ENCODE data around the gene STAT2.
"Not testable (repeated sequence)": the region's sequence is repeated elsewhere in the genome, so short reads cannot be mapped to it uniquely, and the experiment has no call there.

Gene STAT2

GRCh38 chr12:56350662-56351061 is 9.2 kb downstream of the STAT2 start:
- no peak for DNase-seq (ENCODE audit: extremely low spot score)
- ChIA-PET CTCF (no interaction called here), POLR2A (interaction anchor here (1.5 to 2.6 kb wide), 2 partner anchors 9 to 17 kb away, joined by 5 to 22 read pairs; partner anchors contain the start of genes PAN2 and STAT2)
- TF ChIP-seq SUZ12 (IDR thresholded peaks at IDR 0.05): no peak
- TF ChIP-seq PKNOX1 (IDR thresholded peaks at IDR 0.05): no peak
- TF ChIP-seq FOXA1 (IDR thresholded peaks at IDR 0.05): no peak
- TF ChIP-seq ZNF384 (IDR thresholded peaks at IDR 0.05): no peak
- TF ChIP-seq HDGF (IDR thresholded peaks at IDR 0.05; ENCODE audit: borderline replicate concordance): no peak
- TF ChIP-seq ARNT (IDR thresholded peaks at IDR 0.05): no peak
- no peak for TF ChIP-seq CTBP1 (IDR thresholded peaks at IDR 0.05; ENCODE audit: borderline replicate concordance)
- TF ChIP-seq L3MBTL2 (conservative IDR thresholded peaks at IDR 0.05): no peak
- TF ChIP-seq LEF1 (IDR thresholded peaks at IDR 0.05; ENCODE audit: borderline replicate concordance): no peak
- TF ChIP-seq SP1 (IDR thresholded peaks at IDR 0.05): no peak
- no peak for TF ChIP-seq NFRKB (IDR thresholded peaks at IDR 0.05)
- no peak for TF ChIP-seq FOXM1 (IDR thresholded peaks at IDR 0.05; ENCODE audit: borderline replicate concordance)
- no peak for TF ChIP-seq ELF4 (IDR thresholded peaks at IDR 0.05)
- no peak for TF ChIP-seq FOXK2 (IDR thresholded peaks at IDR 0.05)
- no peak for TF ChIP-seq BHLHE40 (IDR thresholded peaks at IDR 0.05; ENCODE audit: borderline replicate concordance)
- TF ChIP-seq TARDBP (IDR thresholded peaks at IDR 0.05): no peak

GRCh38 chr12:56348776-56349175 is 11.1 kb downstream of the STAT2 start:
- DNase-seq (ENCODE audit: extremely low spot score): no peak
- TF ChIP-seq FOXM1 (IDR thresholded peaks at IDR 0.05; ENCODE audit: borderline replicate concordance) (no peak), LEF1 (IDR thresholded peaks at IDR 0.05; ENCODE audit: borderline replicate concordance) (no peak), BHLHE40 (IDR thresholded peaks at IDR 0.05; ENCODE audit: borderline replicate concordance) (no peak), ARNT (IDR thresholded peaks at IDR 0.05) (no peak), TARDBP (IDR thresholded peaks at IDR 0.05) (no peak), L3MBTL2 (conservative IDR thresholded peaks at IDR 0.05) (no peak), NFRKB (IDR thresholded peaks at IDR 0.05) (no peak), SP1 (IDR thresholded peaks at IDR 0.05) (no peak), CTBP1 (IDR thresholded peaks at IDR 0.05; ENCODE audit: borderline replicate concordance) (no peak), ELF4 (IDR thresholded peaks at IDR 0.05) (no peak), FOXA1 (IDR thresholded peaks at IDR 0.05) (no peak), FOXK2 (IDR thresholded peaks at IDR 0.05) (no peak), HDGF (IDR thresholded peaks at IDR 0.05; ENCODE audit: borderline replicate concordance) (no peak), ZNF384 (IDR thresholded peaks at IDR 0.05) (no peak), SUZ12 (IDR thresholded peaks at IDR 0.05) (no peak), PKNOX1 (IDR thresholded peaks at IDR 0.05) (no peak)
- CTCF ChIA-PET: no interaction called here
- POLR2A ChIA-PET: interaction anchor here (0.5 to 3.3 kb wide), 5 partner anchors 10 to 184 kb away, joined by 3 to 20 read pairs (median 3); partner anchors contain the start of genes PAN2, STAT2 and TIMELESS

GRCh38 chr12:56347255-56347654 is 12.7 kb downstream of the STAT2 start:
- ChIA-PET POLR2A (interaction anchor here (0.9 to 3.3 kb wide), 2 partner anchors 12 to 32 kb away, joined by 3 to 20 read pairs; partner anchors contain the start of genes CNPY2 and STAT2), CTCF (interaction anchor here (0.6 to 1.5 kb wide), 3 partner anchors 10 to 117 kb away, joined by 3 to 7 read pairs (median 3); no protein-coding TSS in a partner anchor)

GRCh38 chr12:56346675-56347074 is 13.2 kb downstream of the STAT2 start:
- TF ChIP-seq ELF4 (IDR thresholded peaks at IDR 0.05) (no peak), SP1 (IDR thresholded peaks at IDR 0.05) (no peak), FOXA1 (IDR thresholded peaks at IDR 0.05) (no peak), CTBP1 (IDR thresholded peaks at IDR 0.05; ENCODE audit: borderline replicate concordance) (no peak), FOXK2 (IDR thresholded peaks at IDR 0.05) (no peak), LEF1 (IDR thresholded peaks at IDR 0.05; ENCODE audit: borderline replicate concordance) (no peak), TARDBP (IDR thresholded peaks at IDR 0.05) (no peak), L3MBTL2 (conservative IDR thresholded peaks at IDR 0.05) (no peak), HDGF (IDR thresholded peaks at IDR 0.05; ENCODE audit: borderline replicate concordance) (no peak)
- DNase-seq (ENCODE audit: extremely low spot score): no peak
- ChIA-PET POLR2A (interaction anchor here (0.9 to 3.3 kb wide), 2 partner anchors 12 to 31 kb away, joined by 3 to 20 read pairs; partner anchors contain the start of genes CNPY2 and STAT2), CTCF (interaction anchor here (1.1 to 1.5 kb wide), 2 partner anchors 9 to 118 kb away, joined by 3 to 7 read pairs; no protein-coding TSS in a partner anchor)

More at GRCh38 chr12:56347255-56347654, 12.7 kb downstream of the STAT2 start:
- DNase-seq (ENCODE audit: extremely low spot score): not testable (repeated sequence)

GRCh38 chr12:56342290-56342689 is 17.6 kb downstream of the STAT2 start:
- DNase-seq (ENCODE audit: extremely low spot score); CTCF ChIA-PET: not testable (repeated sequence)
- POLR2A ChIA-PET: interaction anchor here (1.7 kb wide), 1 partner anchor 17 kb away, joined by 11 read pairs; the partner anchor contains the start of gene STAT2

GRCh38 chr12:56341616-56342015 is 18.3 kb downstream of the STAT2 start:
- CTCF ChIA-PET: no interaction called here
- TF ChIP-seq ELF4 (IDR thresholded peaks at IDR 0.05) (no peak), CTBP1 (IDR thresholded peaks at IDR 0.05; ENCODE audit: borderline replicate concordance) (no peak), TARDBP (IDR thresholded peaks at IDR 0.05) (no peak), NFRKB (IDR thresholded peaks at IDR 0.05) (no peak), PKNOX1 (IDR thresholded peaks at IDR 0.05) (no peak), ZNF384 (IDR thresholded peaks at IDR 0.05) (no peak), FOXK2 (IDR thresholded peaks at IDR 0.05) (no peak), L3MBTL2 (conservative IDR thresholded peaks at IDR 0.05) (no peak), LEF1 (IDR thresholded peaks at IDR 0.05; ENCODE audit: borderline replicate concordance) (no peak)
- POLR2A ChIA-PET: interaction anchor here (0.6 to 1.7 kb wide), 3 partner anchors 9 to 25 kb away, joined by 3 to 11 read pairs (median 3); partner anchors contain the start of genes CNPY2 and STAT2
- no peak for DNase-seq (ENCODE audit: extremely low spot score)

All from HEK293T (cell line).